Heart right ventricle (tissue), 16 donors: ENCODE data around the gene POU3F1. TPM values are rescaled to one million over a fixed set of nuclear protein-coding genes. Genes with fewer than 3 reads are reported as not detected.

ENCODE experiments used
- ATAC-seq, 8 donors: fragments of 200-7000 bp; cut with Tn5 transposase; one replicate each; pipeline ENCODE4 v1.9.1; 2020; ENCODE audit warnings: mild to moderate bottlenecking in 8 of 8, moderate library complexity in 8 of 8, moderate number of reproducible peaks in 1 of 8
- DNase-seq, 2 donors: peaks; one replicate each; pipeline ENCODE4 v3.0.0-alpha.2; 2020
- H3K27ac ChIP-seq, 10 donors: fragments of 200-600 bp; sonication (generic) in 2 of 10; one replicate each; pipeline versions ENCODE4 v1.5.0 to v1.8.0; 2020 to 2022; ENCODE audit warnings: mild to moderate bottlenecking in 3 of 10
- H3K27me3 ChIP-seq, 7 donors: fragments of 200-600 bp; one replicate each; pipeline ENCODE4 v1.8.0; 2021 to 2022; ENCODE audit warnings: mild to moderate bottlenecking in 2 of 7
- H3K36me3 ChIP-seq, 9 donors: fragments of 200-600 bp; sonication (generic) in 1 of 9; one replicate each; pipeline versions ENCODE4 v1.5.0 to v1.8.0; 2020 to 2022; ENCODE audit warnings: mild to moderate bottlenecking in 2 of 9
- H3K4me1 ChIP-seq, 9 donors: fragments of 200-600 bp; sonication (generic) in 1 of 9; one replicate each; pipeline versions ENCODE4 v1.5.0 to v1.8.0; 2020 to 2022; ENCODE audit warnings: mild to moderate bottlenecking in 4 of 9
- H3K4me3 ChIP-seq, 10 donors: fragments of 200-600 bp; sonication (generic) in 2 of 10; one replicate each; pipeline versions ENCODE4 v1.5.0 to v1.8.0; 2020 to 2022; ENCODE audit warnings: mild to moderate bottlenecking in 7 of 10, moderate library complexity in 2 of 10
- H3K9me3 ChIP-seq, 11 donors: fragments of 200-600 bp in 10 of 11; sonication (generic) in 2 of 11; one replicate each; pipeline versions ENCODE4 v1.5.0 to v1.8.0; 2013 to 2022; ENCODE audit warnings: mild to moderate bottlenecking in 2 of 11, control low read depth in 1 of 11, moderate library complexity in 1 of 11
- CTCF ChIP-seq, 9 donors: fragments of 200-600 bp; sonication (generic) in 2 of 9; IDR thresholded peaks; one replicate each; pipeline versions ENCODE4 v1.5.0 to v1.8.0; 2021 to 2022; ENCODE audit warnings: antibody characterized with exemption in 9 of 9, mild to moderate bottlenecking in 5 of 9, moderate library complexity in 1 of 9
- WGBS, 2 donors: extraction: QIAGEN DNeasy Blood & Tissue Kit; methylation state at CpG; one replicate each; pipeline ENCODE4 v1.1.7; 2013; ENCODE audit warnings: inconsistent platforms in 1 of 2; 5-methylcytosine and 5-hydroxymethylcytosine counted together
- intact Hi-C, 10 donors: fragments of 100-400 bp; cut with DNase I; formaldehyde crosslinking; loops; one replicate each; pipeline versions ENCODE4 v1.11.1 to v1.14.2; 2022
- polyA plus RNA-seq, 2 donors: library from polyadenylated mRNA; stranded (reverse); fragments of 200-250 nt; gene quantifications; one replicate each; pipeline ENCODE4 v1.2.3, GENCODE V29; 2013
- total RNA-seq, 10 donors: library from RNA; stranded (reverse); fragmentation: NEBNext Ultra II Directional in 3 of 10; extraction: Animal tissue kit (Norgen Biotek cat#: 25700) in 3 of 10; gene quantifications; one replicate each; pipeline versions ENCODE4 v1.2.1 to v1.2.4, GENCODE V29; 2021 to 2023
- donor health status: Arrhythmogenic right ventricular cardiomyopathy.
- donor health status: ischemic (EF 13 %, LVEDD 7.1; RV severe dilation, severe dysfunction).
- donor health status: healthy with polysubstance abuse.
- donor health status: DM: no; HTN: yes; CAD: no.
- donor health status: DM: no; HTN: no; CAD: no.
- donor health status: ischemic (EF 25% LVEDD 6.9; RV normal size, moderate dysfunction).
- donor health status: ischemic (EF 25% LVEDD 5.7; RV mildly dilated, moderate dysfunction).
- donor health status: healthy.
- donor health status: DM: yes; HTN: yes; CAD: no.
- donor health status: Ischemic cardiomyopathy.
- donor health status: ischemic (EF 35%, LVEDD 5.7; RV mildly dilated, moderate dysfunction).
- donor health status: nonischemic (EF 11% LVEDD 7.7; RV severe dilation, severe dysfunction).
- donor health status: DM: yes; HTN: yes; CAD: no.
- donor health status: PGD.
- donor health status: ischemic (EF 29% LVEDD 5.4; RV normal size, mild dysfunction).
- donor health status: nonischemic (EF 23%, LVEDD 6.1; RV moderate dilation, normal function).

POU3F1 gene
- total and polyA plus RNA-seq, 12 donors: 0.03 to 0.22 (median 0.13) TPM; not detected in 9

GRCh38 chr1:38000233-38000528 lies 46.4 kb downstream of the POU3F1 start:
- H3K27me3 ChIP-seq: no peaks in the 10 kb centered on the region
- peaks cover 45 to 97% (median 84%) of the 10 kb centered on the region in 9 donors for H3K4me1 ChIP-seq
- TF ChIP-seq CTCF (IDR thresholded peaks at IDR 0.05): no peak
- DNase-seq (no peak), ATAC-seq (no peak)
- peak overlapping the region in 7 of 10 donors; percentile 1 to 36 (median 26) for H3K4me3 ChIP-seq
- no peaks in the 10 kb centered on the region for H3K9me3 ChIP-seq
- H3K27ac ChIP-seq: peak overlapping the region; percentile 77 to 97 (median 94)
- 50 to 52% methylated on average over 2 of the region's 2 CpGs for WGBS, 2 donors
- intact Hi-C loops: no loop called here
- H3K36me3 ChIP-seq: peaks cover 0 to 28% (median 12%) of the 10 kb centered on the region in 9 donors

GRCh38 chr1:37999430-38000232 lies 47.0 kb downstream of the POU3F1 start:
- H3K27ac ChIP-seq: peak overlapping the region; percentile 77 to 97 (median 94)
- H3K4me1 ChIP-seq: peaks cover 45 to 98% (median 86%) of the 10 kb centered on the region in 9 donors
- TF ChIP-seq CTCF (IDR thresholded peaks at IDR 0.05): peak in 1 of 9 donors; percentile 0
- DNase-seq (peak; percentile 57 to 76), ATAC-seq (peak; percentile 21 to 69 (median 59))
- intact Hi-C loops: no loop called here
- H3K4me3 ChIP-seq: peak overlapping the region in 7 of 10 donors; percentile 1 to 36 (median 26)
- peaks cover 0 to 34% (median 12%) of the 10 kb centered on the region in 9 donors for H3K36me3 ChIP-seq
- H3K27me3 ChIP-seq: no peaks in the 10 kb centered on the region
- H3K9me3 ChIP-seq: no peaks in the 10 kb centered on the region
- WGBS, 2 donors: 26 to 36% methylated on average over 9 of the region's 9 CpGs

- Histone ChIP-seq H3K4me1 (peaks cover 42 to 96% (median 86%) of the 10 kb centered on the region in 9 donors), H3K4me3 (peak overlapping the region in 7 of 10 donors; percentile 0 to 36 (median 26)), H3K9me3 (no peaks in the 10 kb centered on the region), H3K36me3 (peaks cover 0 to 40% (median 12%) of the 10 kb centered on the region in 9 donors), H3K27ac (peak overlapping the region; percentile 77 to 97 (median 94)), H3K27me3 (no peaks in the 10 kb centered on the region)
- no peak for ATAC-seq
- intact Hi-C loops: no loop called here
- no peak for DNase-seq
- TF ChIP-seq CTCF (IDR thresholded peaks at IDR 0.05): peak in 3 of 9 donors; percentile 6 to 10 (median 8)
- WGBS, 2 donors: 54 to 72% methylated on average over 16 of the region's 16 CpGs
Measured at GRCh38 chr1:37998913-37999429, 47.6 kb downstream of the POU3F1 start.

GRCh38 chr1:37998089-37998808 lies 48.3 kb downstream of the POU3F1 start:
- H3K9me3 ChIP-seq: no peaks in the 10 kb centered on the region
- peak overlapping the region in 3 of 10 donors; percentile 24 to 29 (median 27) for H3K4me3 ChIP-seq
- no peak for TF ChIP-seq CTCF (IDR thresholded peaks at IDR 0.05)
- H3K4me1 ChIP-seq: peaks cover 38 to 88% (median 79%) of the 10 kb centered on the region in 9 donors
- 82 to 83% methylated on average over 9 of the region's 9 CpGs for WGBS, 2 donors
- intact Hi-C loops: no loop called here
- no peak for DNase-seq
- H3K27me3 ChIP-seq: no peaks in the 10 kb centered on the region
- H3K27ac ChIP-seq: peak overlapping the region in 9 of 10 donors; percentile 77 to 97 (median 93)
- peaks cover 0 to 41% (median 12%) of the 10 kb centered on the region in 9 donors for H3K36me3 ChIP-seq
- no peak for ATAC-seq
